SU-DHL-6 (cell line): Measurements from ENCODE around the gene COG7.
"Not testable (repeated sequence)": the region's sequence is repeated elsewhere in the genome, so short reads cannot be mapped to it uniquely, and the experiment has no call there.

Experiments used
- CTCF ChIP-seq: fragments of 200-600 bp; sonication (generic); IDR thresholded peaks from one replicate; pipeline ENCODE4 v1.5.1; 2017; ENCODE audit warnings: antibody characterized with exemption, mild to moderate bottlenecking, low read length, moderate library complexity; ENCODE audit not compliant: insufficient read depth, poor library complexity, severe bottlenecking
- EZH2phosphoT487 ChIP-seq: fragments of 200-600 bp; sonication (generic), shearing (Covaris generic); conservative IDR thresholded peaks from 2 replicates; pipeline ENCODE4 v1.6.1; 2018; ENCODE audit warnings: mild to moderate bottlenecking, antibody characterized with exemption, low read length, moderate library complexity, mixed read lengths

GRCh38 chr16:23389936-23390335, 63.1 kb downstream of the COG7 start:
- not testable (repeated sequence) for TF ChIP-seq CTCF, EZH2phosphoT487
